Left renal pelvis (tissue), 4 donors: Measurements from ENCODE around the gene TLE1. TPM values are rescaled to one million over a fixed set of nuclear protein-coding genes. Genes with fewer than 3 reads are reported as not detected.

Source experiments
- polyA plus RNA-seq, 4 donors: library from polyadenylated mRNA; unstranded; fragments of 120-200 nt; gene quantifications; one replicate each; pipeline ENCODE4 v1.2.1, GENCODE V29; 2013; ENCODE audit not compliant: insufficient read length in 4 of 4

The TLE1 gene
- polyA plus RNA-seq, 4 donors = 64.2 to 111 (median 72.5) TPM

Other genes with a start within 250 kb of the TLE1 start
- gene SPATA31D4, start 238.9 kb upstream of the TLE1 start, polyA plus RNA-seq = not detected